ENCODE data around the gene SLMAP. TPM values are rescaled to one million over a fixed set of nuclear protein-coding genes. Genes with fewer than 3 reads are reported as not detected.
A peak's percentile ranks its signal among the peaks of the same experiment; 100 is the strongest.

The SLMAP gene
- 152 TPM for total RNA-seq

- peak; percentile 98 for DNase-seq (ENCODE audit: low spot score)
Measured at GRCh38 chr3:57755741-57756527, at the start of gene SLMAP. SLMAP (plus strand) TSS chr3:57756309; CDS start chr3:57757652, 1,343 bp downstream.

- peak; percentile 25 for DNase-seq (ENCODE audit: low spot score)
Measured at GRCh38 chr3:57706462-57706861, 49.6 kb upstream of the SLMAP start.

- DNase-seq (ENCODE audit: low spot score) = no peak
Measured at GRCh38 chr3:57709031-57709430, 47.1 kb upstream of the SLMAP start.

GRCh38 chr3:57709559-57709958, 46.5 kb upstream of the SLMAP start:
- DNase-seq (ENCODE audit: low spot score) = peak; percentile 16

- no peak for DNase-seq (ENCODE audit: low spot score)
Measured at GRCh38 chr3:57715686-57716085, 40.4 kb upstream of the SLMAP start.

- no peak for DNase-seq (ENCODE audit: low spot score)
Measured at GRCh38 chr3:57717205-57717868, 38.8 kb upstream of the SLMAP start.

- no peak for DNase-seq (ENCODE audit: low spot score)
Measured at GRCh38 chr3:57718118-57718517, 38.0 kb upstream of the SLMAP start.

- DNase-seq (ENCODE audit: low spot score) = no peak
Measured at GRCh38 chr3:57726397-57726796, 29.7 kb upstream of the SLMAP start.

- DNase-seq (ENCODE audit: low spot score) = no peak
Measured at GRCh38 chr3:57727106-57727505, 29.0 kb upstream of the SLMAP start.

- no peak for DNase-seq (ENCODE audit: low spot score)
Measured at GRCh38 chr3:57729334-57730045, 26.6 kb upstream of the SLMAP start.

- DNase-seq (ENCODE audit: low spot score) = no peak
Measured at GRCh38 chr3:57730682-57731081, 25.4 kb upstream of the SLMAP start.

- no peak for DNase-seq (ENCODE audit: low spot score)
Measured at GRCh38 chr3:57731311-57731710, 24.8 kb upstream of the SLMAP start.

GRCh38 chr3:57733790-57734189, 22.3 kb upstream of the SLMAP start:
- no peak for DNase-seq (ENCODE audit: low spot score)

- no peak for DNase-seq (ENCODE audit: low spot score)
Measured at GRCh38 chr3:57735405-57735804, 20.7 kb upstream of the SLMAP start.

GRCh38 chr3:57737840-57738239, 18.3 kb upstream of the SLMAP start:
- DNase-seq (ENCODE audit: low spot score) = no peak

GRCh38 chr3:57738391-57738790, 17.7 kb upstream of the SLMAP start:
- DNase-seq (ENCODE audit: low spot score) = no peak

- no peak for DNase-seq (ENCODE audit: low spot score)
Measured at GRCh38 chr3:57740027-57740426, 16.1 kb upstream of the SLMAP start.

- no peak for DNase-seq (ENCODE audit: low spot score)
Measured at GRCh38 chr3:57743496-57743895, 12.6 kb upstream of the SLMAP start.

GRCh38 chr3:57745101-57745500, 11.0 kb upstream of the SLMAP start:
- DNase-seq (ENCODE audit: low spot score) = no peak

GRCh38 chr3:57746156-57747010, 9.7 kb upstream of the SLMAP start:
- DNase-seq (ENCODE audit: low spot score) = no peak

GRCh38 chr3:57749542-57749941, 6.6 kb upstream of the SLMAP start:
- DNase-seq (ENCODE audit: low spot score) = no peak

- peak; percentile 15 for DNase-seq (ENCODE audit: low spot score)
Measured at GRCh38 chr3:57752307-57752706, 3.8 kb upstream of the SLMAP start.

Data from mucosa of gallbladder (tissue), 1 donor.